ENCODE results near the gene SH3PXD2B. TPM values are rescaled to one million over a fixed set of nuclear protein-coding genes. Genes with fewer than 3 reads are reported as not detected.

SH3PXD2B gene
- total and polyA plus RNA-seq, 10 donors, result 2.0 to 31.8 (median 9.9) TPM

- Histone ChIP-seq H3K4me3 (no peak overlapping the region), H3K4me1 (no peaks in the 10 kb centered on the region), H3K36me3 (no peaks in the 10 kb centered on the region), H3K27me3 (replicated peaks in 1 of 7) (no peaks in the 10 kb centered on the region), H3K27ac (no peak overlapping the region), H3K9me3 (peaks cover 0 to 21% (median 17%) of the 10 kb centered on the region in 8 donors)
- intact Hi-C loops (cut with DNase I; ENCODE audit: low total_unique reads), result no loop called here
- whole genome bisulfite sequencing, 5 donors, result 86 to 92% (median 88%) methylated on average over 2 of the region's 2 CpGs
- no peak for DNase-seq
- no peak for TF ChIP-seq POLR2A (IDR thresholded peaks at IDR 0.05)
- TF ChIP-seq POLR2AphosphoS5 (IDR thresholded peaks at IDR 0.05), result no peak
- TF ChIP-seq CTCF (IDR thresholded peaks at IDR 0.05 in 8 of 11, conservative IDR thresholded peaks at IDR 0.05 in 3 of 11), result no peak
Observed at GRCh38 chr5:172305380-172305779, 148.9 kb downstream of the SH3PXD2B start.

- no peak for TF ChIP-seq POLR2A (IDR thresholded peaks at IDR 0.05)
- no peak for TF ChIP-seq POLR2AphosphoS5 (IDR thresholded peaks at IDR 0.05)
- TF ChIP-seq CTCF (IDR thresholded peaks at IDR 0.05 in 8 of 11, conservative IDR thresholded peaks at IDR 0.05 in 3 of 11), result no peak
- Histone ChIP-seq H3K27me3 (replicated peaks in 1 of 7) (no peaks in the 10 kb centered on the region), H3K4me3 (no peak overlapping the region), H3K4me1 (no peaks in the 10 kb centered on the region), H3K9me3 (peaks cover 0 to 21% (median 17%) of the 10 kb centered on the region in 8 donors), H3K36me3 (no peaks in the 10 kb centered on the region), H3K27ac (no peak overlapping the region)
- 59 to 84% (median 80%) methylated on average over 3 of the region's 3 CpGs for WGBS, 5 donors
- DNase-seq, result no peak
- intact Hi-C loops (cut with DNase I; ENCODE audit: low total_unique reads), result no loop called here
Observed at GRCh38 chr5:172303572-172304335, 150.6 kb downstream of the SH3PXD2B start.

GRCh38 chr5:172303162-172303561, 151.2 kb downstream of the SH3PXD2B start:
- H3K27me3 ChIP-seq (replicated peaks in 1 of 7), result no peaks in the 10 kb centered on the region
- WGBS, 5 donors, result 82 to 93% (median 86%) methylated on average over 5 of the region's 5 CpGs
- DNase-seq, result no peak
- H3K4me3 ChIP-seq, result no peak overlapping the region
- intact Hi-C loops (cut with DNase I; ENCODE audit: low total_unique reads), result no loop called here
- H3K27ac ChIP-seq, result no peak overlapping the region
- H3K36me3 ChIP-seq, result no peaks in the 10 kb centered on the region
- no peaks in the 10 kb centered on the region for H3K4me1 ChIP-seq
- peaks cover 0 to 21% (median 17%) of the 10 kb centered on the region in 8 donors for H3K9me3 ChIP-seq
- no peak for TF ChIP-seq POLR2AphosphoS5 (IDR thresholded peaks at IDR 0.05)
- no peak for TF ChIP-seq POLR2A (IDR thresholded peaks at IDR 0.05)
- TF ChIP-seq CTCF (IDR thresholded peaks at IDR 0.05 in 8 of 11, conservative IDR thresholded peaks at IDR 0.05 in 3 of 11), result no peak

- Histone ChIP-seq H3K9me3 (peaks cover 0 to 21% (median 17%) of the 10 kb centered on the region in 8 donors), H3K27ac (no peak overlapping the region), H3K36me3 (no peaks in the 10 kb centered on the region), H3K4me3 (no peak overlapping the region), H3K27me3 (replicated peaks in 1 of 7) (no peaks in the 10 kb centered on the region), H3K4me1 (no peaks in the 10 kb centered on the region)
- TF ChIP-seq CTCF (IDR thresholded peaks at IDR 0.05 in 8 of 11, conservative IDR thresholded peaks at IDR 0.05 in 3 of 11) (no peak), POLR2A (IDR thresholded peaks at IDR 0.05) (no peak), POLR2AphosphoS5 (IDR thresholded peaks at IDR 0.05) (no peak)
- no peak for DNase-seq
- intact Hi-C loops (cut with DNase I; ENCODE audit: low total_unique reads), result no loop called here
- WGBS, 5 donors, result 69 to 84% (median 79%) methylated on average over 9 of the region's 9 CpGs
Observed at GRCh38 chr5:172302047-172302710, 152.1 kb downstream of the SH3PXD2B start.
